ENCODE results near the gene PSD2.

PSD2 gene

GRCh38 chr5:139837711-139838380 lies 42.2 kb downstream of the PSD2 start:
- no peak for TF ChIP-seq CTCF (IDR thresholded peaks at IDR 0.05; ENCODE audit: unreplicated experiment in 3 of 3)
- Mint-ChIP-seq H3K4me3 (no peak overlapping the region), H3K36me3 (ENCODE audit: low read depth) (no peaks in the 10 kb centered on the region), H3K4me1 (no peaks in the 10 kb centered on the region), H3K27ac (no peak overlapping the region), H3K9me3 (no peaks in the 10 kb centered on the region), H3K27me3 (ENCODE audit: low read depth) (peaks cover 45% of the 10 kb centered on the region)

- Mint-ChIP-seq H3K27me3 (ENCODE audit: low read depth) (peaks cover 39% of the 10 kb centered on the region), H3K4me3 (no peak overlapping the region), H3K27ac (no peak overlapping the region), H3K9me3 (no peaks in the 10 kb centered on the region), H3K4me1 (no peaks in the 10 kb centered on the region), H3K36me3 (ENCODE audit: low read depth) (no peaks in the 10 kb centered on the region)
- TF ChIP-seq CTCF (IDR thresholded peaks at IDR 0.05; ENCODE audit: unreplicated experiment in 3 of 3), result no peak
Measured at GRCh38 chr5:139838381-139839197, 43.0 kb downstream of the PSD2 start.

- no peak overlapping the region for H3K27ac Mint-ChIP-seq
- no peak overlapping the region for H3K4me3 Mint-ChIP-seq
- H3K36me3 Mint-ChIP-seq (ENCODE audit: low read depth), result no peaks in the 10 kb centered on the region
- no peak for TF ChIP-seq CTCF (IDR thresholded peaks at IDR 0.05; ENCODE audit: unreplicated experiment in 3 of 3)
- peaks cover 32% of the 10 kb centered on the region for H3K27me3 Mint-ChIP-seq (ENCODE audit: low read depth)
- no peaks in the 10 kb centered on the region for H3K9me3 Mint-ChIP-seq
- no peaks in the 10 kb centered on the region for H3K4me1 Mint-ChIP-seq
Measured at GRCh38 chr5:139839232-139839815, 43.7 kb downstream of the PSD2 start.

- no peaks in the 10 kb centered on the region for H3K9me3 Mint-ChIP-seq
- peaks cover 32% of the 10 kb centered on the region for H3K27me3 Mint-ChIP-seq (ENCODE audit: low read depth)
- TF ChIP-seq CTCF (IDR thresholded peaks at IDR 0.05; ENCODE audit: unreplicated experiment in 3 of 3), result no peak
- H3K36me3 Mint-ChIP-seq (ENCODE audit: low read depth), result no peaks in the 10 kb centered on the region
- H3K4me3 Mint-ChIP-seq, result no peak overlapping the region
- no peak overlapping the region for H3K27ac Mint-ChIP-seq
- H3K4me1 Mint-ChIP-seq, result no peaks in the 10 kb centered on the region
Measured at GRCh38 chr5:139839918-139840317, 44.3 kb downstream of the PSD2 start.

GRCh38 chr5:139841549-139841948 lies 45.9 kb downstream of the PSD2 start:
- no peak for TF ChIP-seq CTCF (IDR thresholded peaks at IDR 0.05; ENCODE audit: unreplicated experiment in 3 of 3)
- no peaks in the 10 kb centered on the region for H3K36me3 Mint-ChIP-seq (ENCODE audit: low read depth)
- H3K27ac Mint-ChIP-seq, result no peak overlapping the region
- H3K27me3 Mint-ChIP-seq (ENCODE audit: low read depth), result peaks cover 40% of the 10 kb centered on the region
- H3K9me3 Mint-ChIP-seq, result no peaks in the 10 kb centered on the region
- H3K4me3 Mint-ChIP-seq, result no peak overlapping the region
- no peaks in the 10 kb centered on the region for H3K4me1 Mint-ChIP-seq
